Tibial nerve (tissue), 4 donors: ENCODE results near the gene ROM1. TPM values are rescaled to one million over a fixed set of nuclear protein-coding genes. Genes with fewer than 3 reads are reported as not detected.
A peak's percentile ranks its signal among the peaks of the same experiment; 100 is the strongest.

Experiments used
- DNase-seq, 2 donors: peaks; one replicate each; pipeline ENCODE4 v3.0.0-alpha.2; 2019; ENCODE audit warnings: low spot score in 2 of 2
- H3K27ac ChIP-seq, 4 donors: fragments of 200-600 bp; sonication (generic) in 3 of 4; one replicate each; pipeline ENCODE4 v1.5.1; 2017 to 2019; ENCODE audit warnings: mild to moderate bottlenecking in 1 of 4
- H3K27me3 ChIP-seq, 2 donors: fragments of 200-600 bp; sonication (generic) in 1 of 2; one replicate each; pipeline versions ENCODE4 v1.5.1 to v1.6.0; 2017 to 2019
- H3K36me3 ChIP-seq, 3 donors: fragments of 200-600 bp; sonication (generic); one replicate each; pipeline ENCODE4 v1.5.1; 2018 to 2019
- H3K4me1 ChIP-seq, 4 donors: fragments of 200-600 bp; sonication (generic) in 3 of 4; one replicate each; pipeline ENCODE4 v1.5.1; 2017 to 2019
- H3K4me3 ChIP-seq, 4 donors: fragments of 200-600 bp; sonication (generic) in 3 of 4; one replicate each; pipeline ENCODE4 v1.5.1; 2017 to 2019; ENCODE audit warnings: mild to moderate bottlenecking in 1 of 4, moderate library complexity in 1 of 4
- H3K9me3 ChIP-seq, 4 donors: fragments of 200-600 bp; sonication (generic) in 3 of 4; one replicate each; pipeline ENCODE4 v1.5.1; 2017 to 2019
- CTCF ChIP-seq, 5 experiments: fragments of 200-600 bp in 3 of 5; fragments of 450-650 bp in 2 of 5; sonication (generic) in 3 of 5; IDR thresholded peaks; one replicate each; pipeline ENCODE4 v1.5.1; 2016 to 2019; ENCODE audit warnings: antibody characterized with exemption in 5 of 5, mild to moderate bottlenecking in 3 of 5, moderate library complexity in 2 of 5
- EP300 ChIP-seq, 2 donors: sonication (generic); formaldehyde crosslinking; IDR thresholded peaks; one replicate each; pipeline ENCODE4 v1.6.1; 2017; ENCODE audit warnings: antibody characterized with exemption in 2 of 2, mild to moderate bottlenecking in 1 of 2
- POLR2A ChIP-seq, 2 donors: fragments of 450-650 bp; IDR thresholded peaks; one replicate each; pipeline ENCODE4 v1.6.1; 2017; ENCODE audit warnings: antibody characterized with exemption in 2 of 2, mild to moderate bottlenecking in 2 of 2, moderate library complexity in 2 of 2
- WGBS, 2 donors: methylation state at CpG; one replicate each; pipeline ENCODE4 v1.1.5; 2018; 5-methylcytosine and 5-hydroxymethylcytosine counted together
- total RNA-seq, 4 donors: library from RNA; depleted of rRNA; stranded (reverse); fragments of >200 nt; gene quantifications; one replicate each; pipeline ENCODE4 v1.1.0, GENCODE V29; 2016

Gene ROM1, protein sequence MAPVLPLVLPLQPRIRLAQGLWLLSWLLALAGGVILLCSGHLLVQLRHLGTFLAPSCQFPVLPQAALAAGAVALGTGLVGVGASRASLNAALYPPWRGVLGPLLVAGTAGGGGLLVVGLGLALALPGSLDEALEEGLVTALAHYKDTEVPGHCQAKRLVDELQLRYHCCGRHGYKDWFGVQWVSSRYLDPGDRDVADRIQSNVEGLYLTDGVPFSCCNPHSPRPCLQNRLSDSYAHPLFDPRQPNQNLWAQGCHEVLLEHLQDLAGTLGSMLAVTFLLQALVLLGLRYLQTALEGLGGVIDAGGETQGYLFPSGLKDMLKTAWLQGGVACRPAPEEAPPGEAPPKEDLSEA
- 10 to 100 TPM in 3 of 4 donors, 1 to 10 TPM in 1; 9.3 to 13.8 (median 11.2) TPM for total RNA-seq

DNA sequence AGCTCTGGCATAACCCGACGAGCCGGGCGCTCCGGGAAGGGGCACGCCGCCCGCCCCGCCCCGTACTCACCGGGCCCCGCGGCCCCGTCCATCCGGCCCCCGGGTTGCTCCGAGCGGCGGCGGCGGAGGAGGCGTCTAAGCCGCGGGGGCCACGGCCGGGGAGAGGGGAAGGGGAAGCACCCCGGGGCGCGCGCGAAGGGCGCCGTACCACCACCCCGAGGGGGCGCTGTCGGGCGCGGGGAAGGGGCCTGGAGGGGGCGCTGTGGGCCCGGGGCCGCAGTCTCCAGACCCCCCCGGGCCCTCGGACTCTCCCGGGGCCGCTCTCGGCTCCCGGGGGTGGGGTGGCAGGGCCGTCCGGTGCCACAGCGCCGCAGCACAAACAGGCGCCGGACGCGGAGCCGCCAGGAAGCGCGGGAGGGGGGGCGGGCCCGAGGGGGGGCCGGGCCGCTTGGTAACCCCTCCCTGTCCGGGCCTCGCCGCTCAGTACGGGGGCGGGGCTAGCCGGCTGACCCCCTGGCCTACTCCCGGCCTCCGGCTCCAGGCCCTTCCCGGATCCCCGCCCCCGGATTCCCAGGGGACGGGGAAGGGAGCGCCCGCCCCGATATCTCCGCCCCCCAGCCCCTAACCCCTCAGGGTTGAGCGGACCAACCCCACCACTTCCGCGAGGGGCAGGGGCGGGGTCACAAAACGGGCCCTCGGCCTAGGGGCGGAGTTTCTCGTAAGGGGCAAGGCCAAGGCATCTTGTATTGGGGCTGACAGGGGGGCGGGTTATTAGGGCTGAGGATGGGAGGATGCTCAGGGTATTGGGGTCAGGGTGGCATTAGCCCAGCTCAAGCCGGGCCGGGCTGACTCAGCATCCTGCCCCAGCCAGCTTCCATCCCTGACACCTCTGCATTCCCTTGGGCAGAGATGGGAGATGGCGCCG, at the start of gene ROM1, which contains the start of gene EML3:
TSS of gene ROM1 (plus strand) at position 892 of the 925 bp plus-strand sequence. CDS start at position 917, 25 bp downstream.
TSS of gene EML3 (minus strand) at position 410 of the 925 bp plus-strand sequence. CDS start at position 92, 318 bp downstream.
- Histone ChIP-seq H3K36me3 (peaks cover 0 to 70% (median 0%) of the 10 kb centered on the region in 3 donors), H3K4me1 (peaks cover 6 to 37% (median 16%) of the 10 kb centered on the region in 4 donors), H3K9me3 (no peaks in the 10 kb centered on the region), H3K27me3 (no peaks in the 10 kb centered on the region), H3K4me3 (peak within 1 kb of the TSS; percentile 65 to 75 (median 71)), H3K27ac (peak within 1 kb of the TSS; percentile 88 to 96 (median 95))
- DNase-seq: peak; percentile 79 to 89
- TF ChIP-seq CTCF (IDR thresholded peaks at IDR 0.05): peak; percentile 97 to 99 (median 98)
- peak; percentile 21 to 38 for TF ChIP-seq EP300 (IDR thresholded peaks at IDR 0.05)
- peak in 1 of 2 donors; percentile 40 for TF ChIP-seq POLR2A (IDR thresholded peaks at IDR 0.05)
- WGBS, 2 donors: 0 to 2% methylated on average over 11 to 50 of the region's 91 CpGs

DNA sequence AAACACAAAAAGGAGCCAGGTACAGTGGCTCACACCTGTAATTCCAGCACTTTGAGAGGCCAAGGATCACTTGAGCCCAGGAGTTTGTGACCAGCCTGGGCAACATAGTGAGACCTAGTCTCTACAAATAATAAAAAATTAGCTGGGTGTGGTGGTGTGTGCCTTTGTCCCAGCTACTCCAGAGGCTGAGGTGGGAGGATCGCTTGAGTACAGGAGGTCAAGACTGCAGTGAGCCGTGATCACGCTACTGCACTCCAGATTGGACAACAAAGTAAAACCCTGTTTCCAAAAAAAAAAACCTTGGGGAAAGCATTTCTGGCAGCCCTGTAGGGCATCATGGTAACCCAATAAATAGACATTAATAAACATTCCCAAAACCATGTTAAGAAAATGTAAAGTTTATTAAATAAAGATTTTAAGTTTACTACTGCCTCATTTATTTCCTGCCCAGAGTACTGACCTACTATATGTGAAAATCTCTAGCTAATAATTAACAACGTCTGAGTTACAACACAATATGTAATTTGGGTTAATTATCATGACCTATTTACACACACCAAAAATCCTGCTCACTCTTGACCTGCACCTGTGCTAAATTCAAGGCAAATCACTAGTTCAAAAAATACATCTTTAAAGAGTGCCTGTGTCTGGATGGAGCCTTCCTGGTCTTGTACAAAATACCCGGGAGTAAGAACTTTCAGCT, 47.8 kb upstream of the ROM1 start:
- Histone ChIP-seq H3K9me3 (no peaks in the 10 kb centered on the region), H3K36me3 (peaks cover 0 to 87% (median 22%) of the 10 kb centered on the region in 3 donors), H3K4me3 (no peak overlapping the region), H3K27ac (peak overlapping the region in 1 of 4 donors; percentile 29), H3K4me1 (peaks cover 0 to 41% (median 8%) of the 10 kb centered on the region in 4 donors), H3K27me3 (no peaks in the 10 kb centered on the region)
- WGBS, 2 donors: 53 to 61% methylated on average over 5 of the region's 5 CpGs
- TF ChIP-seq POLR2A (IDR thresholded peaks at IDR 0.05) (no peak), EP300 (IDR thresholded peaks at IDR 0.05) (no peak), CTCF (IDR thresholded peaks at IDR 0.05) (no peak)
- DNase-seq: no peak

DNA sequence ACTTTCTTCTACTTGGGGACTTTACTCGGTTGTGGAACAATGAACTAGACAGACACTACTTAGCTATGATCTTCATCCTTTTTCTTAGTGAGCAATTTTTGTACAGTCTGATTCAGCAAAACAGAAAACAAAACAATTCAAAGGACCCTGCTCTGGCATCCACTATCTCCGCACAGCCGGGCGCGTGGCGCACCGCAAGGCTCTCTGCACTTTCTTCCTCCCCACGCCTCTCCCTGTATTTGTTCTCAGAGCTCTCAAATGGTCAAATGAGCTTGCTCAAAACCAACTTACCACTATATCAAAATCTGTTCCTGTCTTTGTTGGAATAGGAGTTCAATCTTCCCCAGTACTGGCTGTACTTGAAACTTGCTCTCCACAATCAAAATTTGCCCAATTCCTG, 46.8 kb upstream of the ROM1 start:
- Histone ChIP-seq H3K27me3 (no peaks in the 10 kb centered on the region), H3K4me1 (peaks cover 0 to 38% (median under 1%) of the 10 kb centered on the region in 4 donors), H3K36me3 (peaks cover 0 to 97% (median 32%) of the 10 kb centered on the region in 3 donors), H3K4me3 (no peak overlapping the region), H3K27ac (no peak overlapping the region), H3K9me3 (no peaks in the 10 kb centered on the region)
- TF ChIP-seq CTCF (IDR thresholded peaks at IDR 0.05): no peak
- WGBS, 2 donors: 84 to 91% methylated on average over 8 of the region's 8 CpGs
- no peak for DNase-seq

- WGBS, 2 donors: 82 to 83% methylated on average over 8 of the region's 8 CpGs
These were observed 45.9 kb upstream of the ROM1 start for GRCh38 chr11:62567018-62567633.

More at GRCh38 chr11:62567018-62567633, 45.9 kb upstream of the ROM1 start:
- Histone ChIP-seq H3K9me3 (no peaks in the 10 kb centered on the region), H3K36me3 (peaks cover 0 to 100% (median 40%) of the 10 kb centered on the region in 3 donors), H3K27ac (no peak overlapping the region), H3K27me3 (no peaks in the 10 kb centered on the region), H3K4me1 (peaks cover 0 to 46% (median 4%) of the 10 kb centered on the region in 4 donors), H3K4me3 (no peak overlapping the region)
- DNase-seq: no peak
- TF ChIP-seq EP300 (IDR thresholded peaks at IDR 0.05): no peak
- TF ChIP-seq CTCF (IDR thresholded peaks at IDR 0.05): no peak
- no peak for TF ChIP-seq POLR2A (IDR thresholded peaks at IDR 0.05)
